SK-N-SH (cell line): ENCODE results near the gene ARHGAP15. TPM values are rescaled to one million over a fixed set of nuclear protein-coding genes. Genes with fewer than 3 reads are reported as not detected.

Experiments
- CTCF ChIA-PET: fragments of 300-600, 350-600 bp; formaldehyde crosslinking; extraction: SDS; loops from one replicate; lab custom pipeline; 2021; lab: Yijun Ruan, JAX
- POLR2A ChIA-PET: fragments of 350-600 bp; sonication (Branson Sonifier 250); formaldehyde crosslinking; extraction: SDS; loops from one replicate; lab custom pipeline; 2020; ENCODE audit warnings: antibody characterized with exemption, inconsistent platforms; lab: Yijun Ruan, JAX
- DNase-seq: peaks from one replicate; pipeline ENCODE4 v3.0.0; 2012
- H2AFZ ChIP-seq: fragments of 200-600 bp; sonication (generic); 2 replicates; pipeline ENCODE4 v1.8.1; 2016; ENCODE audit warnings: antibody characterized with exemption, mild to moderate bottlenecking, low read depth
- H3F3A ChIP-seq: fragments of 200-600 bp; sonication (generic); replicated peaks from 2 replicates; pipeline ENCODE3; 2016; ENCODE audit warnings: antibody characterized with exemption, mild to moderate bottlenecking; ENCODE audit not compliant: insufficient read depth
- H3K27ac ChIP-seq, 2 experiments: fragments of 200-500 bp in 1 of 2; fragments of 200-600 bp in 1 of 2; sonication (Bioruptor generic) in 1 of 2; sonication (generic), shearing (Covaris generic) in 1 of 2; 2 replicates each; pipeline versions ENCODE4 v1.5.1 to v1.6.1; 2014 to 2016; ENCODE audit warnings: low read depth in 2 of 2, inconsistent platforms in 1 of 2, low read length in 1 of 2, mild to moderate bottlenecking in 1 of 2, mixed read lengths in 1 of 2
- H3K27me3 ChIP-seq: fragments of 200-600 bp; sonication (generic), shearing (Covaris generic); 2 replicates; pipeline ENCODE4 v1.6.1; 2016; ENCODE audit warnings: mixed run types; ENCODE audit not compliant: insufficient read depth
- H3K36me3 ChIP-seq, 2 experiments: fragments of 200-500 bp in 1 of 2; fragments of 200-600 bp in 1 of 2; sonication (Bioruptor generic) in 1 of 2; sonication (generic) in 1 of 2; replicated peaks in 1 of 2; 2 replicates each; pipeline versions ENCODE3 to v1.5.1; 2014 to 2016; ENCODE audit warnings: low read length in 1 of 2, mild to moderate bottlenecking in 1 of 2; ENCODE audit not compliant: insufficient read depth in 2 of 2, control insufficient read depth in 1 of 2
- H3K4me1 ChIP-seq, 2 experiments: fragments of 200-500 bp in 1 of 2; fragments of 200-600 bp in 1 of 2; sonication (Bioruptor generic) in 1 of 2; sonication (generic), shearing (Covaris generic) in 1 of 2; 2 replicates each; pipeline versions ENCODE4 v1.5.1 to v1.6.1; 2014 to 2016; ENCODE audit warnings: low read depth in 1 of 2, low read length in 1 of 2, mixed run types in 1 of 2; ENCODE audit not compliant: insufficient read depth in 2 of 2, control insufficient read depth in 1 of 2
- H3K4me2 ChIP-seq: fragments of 200-600 bp; sonication (generic), shearing (Covaris generic); 2 replicates; pipeline ENCODE4 v1.6.1; 2017; ENCODE audit warnings: mixed run types
- H3K4me3 ChIP-seq, 2 experiments: fragments of 200-500 bp in 1 of 2; fragments of 200-600 bp in 1 of 2; sonication (Bioruptor generic) in 1 of 2; sonication (generic), shearing (Covaris generic) in 1 of 2; 2 replicates each; pipeline versions ENCODE4 v1.5.1 to v1.8.1; 2014 to 2016; ENCODE audit warnings: low read depth in 2 of 2, inconsistent platforms in 1 of 2, low read length in 1 of 2, mild to moderate bottlenecking in 1 of 2, mixed read lengths in 1 of 2, moderate library complexity in 1 of 2
- H3K79me2 ChIP-seq: fragments of 200-600 bp; sonication (generic); 2 replicates; pipeline ENCODE4 v1.8.1; 2017; ENCODE audit warnings: mild to moderate bottlenecking; ENCODE audit not compliant: insufficient read depth
- H3K9ac ChIP-seq: fragments of 200-600 bp; sonication (generic); 2 replicates; pipeline ENCODE4 v1.6.1; 2017; ENCODE audit warnings: mixed run types
- H3K9me2 ChIP-seq: fragments of 200-600 bp; sonication (generic); 2 replicates; pipeline ENCODE4 v1.6.1; 2017; ENCODE audit warnings: mixed run types
- H3K9me3 ChIP-seq: fragments of 200-600 bp; sonication (generic); 2 replicates; pipeline ENCODE4 v1.6.1; 2017; ENCODE audit warnings: mixed run types, mild to moderate bottlenecking, moderate library complexity
- H4K20me1 ChIP-seq: fragments of 200-600 bp; sonication (generic); 2 replicates; pipeline ENCODE4 v1.6.1; 2017; ENCODE audit warnings: mild to moderate bottlenecking, mixed run types; ENCODE audit not compliant: insufficient read depth
- CTCF ChIP-seq: fragments of 200-600 bp; sonication (generic); IDR thresholded peaks from 2 replicates; pipeline ENCODE4 v1.6.1; 2017; ENCODE audit warnings: antibody characterized with exemption, mild to moderate bottlenecking, moderate library complexity
- EP300 ChIP-seq, 2 experiments: IDR thresholded peaks; 2 replicates each; pipeline versions ENCODE4 v1.4.0 to v1.6.1; 2012; ENCODE audit warnings: borderline replicate concordance in 1 of 2, low read depth in 1 of 2, low read length in 1 of 2
- EZH2phosphoT487 ChIP-seq: fragments of 200-600 bp; sonication (generic); IDR thresholded peaks from 2 replicates; pipeline ENCODE4 v1.6.1; 2017; ENCODE audit warnings: low read depth, mixed run types, mild to moderate bottlenecking, antibody characterized with exemption, moderate library complexity, borderline replicate concordance
- FOXJ3 ChIP-seq: sonication (generic); formaldehyde crosslinking; IDR thresholded peaks from 2 replicates; pipeline ENCODE4 v1.5.1; 2020; ENCODE audit warnings: mild to moderate bottlenecking, missing genetic modification reagents
- GABPA ChIP-seq: IDR thresholded peaks from 2 replicates; pipeline ENCODE4 v1.4.0; 2012; ENCODE audit warnings: low read depth, mild to moderate bottlenecking
- GATA2 ChIP-seq: sonication (generic); formaldehyde crosslinking; IDR thresholded peaks from 2 replicates; pipeline ENCODE4 v1.5.0; 2020; ENCODE audit warnings: mild to moderate bottlenecking, missing genetic modification reagents
- IRF3 ChIP-seq: fragments of 150-350 bp; IDR thresholded peaks from 2 replicates; pipeline ENCODE4 v1.6.1; 2016; ENCODE audit warnings: mild to moderate bottlenecking, low read depth, low read length
- MAX ChIP-seq: IDR thresholded peaks from 2 replicates; pipeline ENCODE4 v1.4.0; 2012; ENCODE audit warnings: low read depth
- NFIC ChIP-seq: IDR thresholded peaks from 2 replicates; pipeline ENCODE4 v1.4.0; 2012; ENCODE audit warnings: borderline replicate concordance
- NRF1 ChIP-seq: IDR thresholded peaks from 2 replicates; pipeline ENCODE4 v1.6.1; 2012; ENCODE audit warnings: low read depth, mild to moderate bottlenecking, low read length
- PBX3 ChIP-seq: IDR thresholded peaks from 2 replicates; pipeline ENCODE4; 2012
- RAD21 ChIP-seq: IDR thresholded peaks from 2 replicates; pipeline ENCODE4 v1.6.1; 2012; ENCODE audit warnings: mild to moderate bottlenecking, low read length
- RCOR1 ChIP-seq: fragments of 150-350 bp; IDR thresholded peaks from 2 replicates; pipeline ENCODE4 v1.6.1; 2017; ENCODE audit warnings: antibody characterized with exemption, low read length
- RFX5 ChIP-seq: IDR thresholded peaks from 2 replicates; pipeline ENCODE4 v1.6.1; 2012; ENCODE audit warnings: mild to moderate bottlenecking, improper control_type of control experiment, low read length
- RXRA ChIP-seq: IDR thresholded peaks from 2 replicates; pipeline ENCODE4 v1.4.0; 2012; ENCODE audit warnings: low read depth, mild to moderate bottlenecking, borderline replicate concordance
- TAF1 ChIP-seq: IDR thresholded peaks from 2 replicates; pipeline ENCODE4 v1.6.1; 2012; ENCODE audit warnings: low read depth, mild to moderate bottlenecking, low read length, moderate library complexity, borderline replicate concordance
- TEAD4 ChIP-seq: IDR thresholded peaks from 2 replicates; pipeline ENCODE4 v1.4.0; 2012; ENCODE audit warnings: mild to moderate bottlenecking, borderline replicate concordance; ENCODE audit not compliant: insufficient read depth
- USF2 ChIP-seq: fragments of 150-350 bp; IDR thresholded peaks from 2 replicates; pipeline ENCODE4 v1.6.1; 2017; ENCODE audit warnings: antibody characterized with exemption, low read length, low read depth, borderline replicate concordance
- YY1 ChIP-seq: IDR thresholded peaks from 2 replicates; pipeline ENCODE4 v1.4.0; 2012; ENCODE audit warnings: low read depth, mild to moderate bottlenecking
- WGBS: methylation state at CpG from one replicate; pipeline ENCODE4 v1.1.6; 2017; ENCODE audit warnings: low lambda C conversion rate; 5-methylcytosine and 5-hydroxymethylcytosine counted together
- polyA plus RNA-seq, 3 experiments: library from polyadenylated mRNA; depleted of rRNA; stranded (reverse); fragments of >200 nt; gene quantifications; 2 replicates each; pipeline ENCODE4 v1.2.3, GENCODE V29; 2012

ARHGAP15 gene
- polyA plus RNA-seq, 1 of the 3 experiments (the other 2 are of a cell fraction): not detected

- Histone ChIP-seq H3K36me3 (no peaks in the 10 kb centered on the region), H3K9me2 (no peaks in the 10 kb centered on the region), H3F3A (no peaks in the 10 kb centered on the region), H3K27me3 (no peaks in the 10 kb centered on the region), H3K4me2 (no peak overlapping the region), H3K9ac (no peak overlapping the region), H3K79me2 (no peaks in the 10 kb centered on the region), H3K27ac (no peak overlapping the region), H4K20me1 (no peaks in the 10 kb centered on the region), H3K4me3 (no peak overlapping the region), H2AFZ (no peak overlapping the region), H3K9me3 (no peaks in the 10 kb centered on the region), H3K4me1 (no peaks in the 10 kb centered on the region; a peak in 1 of 4 replicates)
- TF ChIP-seq TAF1 (no peak), GATA2 (CRISPR knock-in tag) (no peak), USF2 (no peak)
- ChIA-PET CTCF (interaction anchor here (0.9 to 3.3 kb wide), 3 partner anchors 8 to 129 kb away, joined by 3 to 10 read pairs (median 4); no protein-coding TSS in a partner anchor), POLR2A (no interaction called here)
- DNase-seq: no peak
Measured at GRCh38 chr2:143289025-143289424, 159.8 kb downstream of the ARHGAP15 start.

GRCh38 chr2:143290221-143290620, 161.0 kb downstream of the ARHGAP15 start:
- DNase-seq: no peak
- TF ChIP-seq USF2 (no peak), PBX3 (no peak), NFIC (no peak), YY1 (no peak), MAX (no peak), GATA2 (CRISPR knock-in tag) (no peak), IRF3 (no peak), CTCF (no peak), EZH2phosphoT487 (no peak), TEAD4 (no peak), NRF1 (no peak), GABPA (no peak), RFX5 (no peak), RCOR1 (no peak), RXRA (no peak), FOXJ3 (CRISPR knock-in tag) (no peak), EP300 (IDR thresholded peaks at IDR 0.05; ENCODE audit: borderline replicate concordance in 1 of 2, low read depth in 1 of 2, low read length in 1 of 2) (no peak), RAD21 (no peak)
- Histone ChIP-seq H2AFZ (no peak overlapping the region), H3K4me3 (no peak overlapping the region), H3K9me2 (no peaks in the 10 kb centered on the region), H3K27me3 (no peaks in the 10 kb centered on the region), H3K9ac (no peak overlapping the region), H3K4me2 (no peak overlapping the region), H3K9me3 (no peaks in the 10 kb centered on the region), H3K36me3 (no peaks in the 10 kb centered on the region), H3K79me2 (no peaks in the 10 kb centered on the region), H3K27ac (no peak overlapping the region), H4K20me1 (no peaks in the 10 kb centered on the region), H3F3A (no peaks in the 10 kb centered on the region), H3K4me1 (no peaks in the 10 kb centered on the region; a peak in 1 of 4 replicates)
- ChIA-PET CTCF (interaction anchor here (0.9 to 3.3 kb wide), 2 partner anchors 10 to 31 kb away, joined by 3 to 10 read pairs; no protein-coding TSS in a partner anchor), POLR2A (no interaction called here)
- WGBS: 57% methylated on average over 5 of the region's 5 CpGs
